ENCODE data around the gene CILP2.

The CILP2 gene

DNA sequence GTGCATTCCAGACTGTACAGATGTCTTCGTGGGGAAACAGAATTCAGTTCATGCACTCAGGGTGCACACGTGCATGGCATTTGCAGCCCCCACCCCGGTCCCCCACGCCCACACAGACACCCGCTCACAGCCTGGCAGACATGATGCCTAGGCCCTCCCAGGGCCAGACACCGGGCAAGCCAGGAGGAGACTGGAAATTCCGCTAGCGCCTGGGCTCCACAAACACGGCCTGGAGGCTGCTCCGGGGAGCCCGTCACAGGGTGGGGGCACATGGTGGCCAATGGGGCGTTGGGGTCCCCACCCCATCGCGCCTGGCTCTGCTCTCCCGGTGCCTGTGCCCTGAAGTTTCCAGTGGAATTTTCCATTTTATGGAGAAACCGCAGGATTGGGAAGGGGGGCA is 3.6 kb downstream of the CILP2 start:
- no peak for DNase-seq

DNA sequence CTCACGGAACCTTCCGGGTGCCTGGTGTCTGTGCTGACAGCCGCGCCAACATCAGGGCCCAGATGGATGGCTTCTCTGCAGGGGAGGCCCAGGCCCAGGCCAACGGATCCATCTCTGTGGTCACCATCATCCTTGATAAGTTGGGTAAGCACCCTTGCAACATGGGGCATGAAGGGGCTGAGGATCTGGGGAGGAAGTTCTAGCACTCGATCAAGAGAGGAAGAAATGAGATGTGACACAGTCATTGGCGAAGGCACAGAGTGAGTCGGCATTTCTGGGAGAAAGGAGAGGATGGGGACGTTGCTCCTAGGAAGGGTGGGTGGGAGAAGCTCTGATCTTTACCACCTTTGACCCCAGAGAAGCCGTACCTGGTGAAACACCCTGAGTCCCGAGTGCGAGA is 4.4 kb downstream of the CILP2 start:
- DNase-seq, result no peak

DNA sequence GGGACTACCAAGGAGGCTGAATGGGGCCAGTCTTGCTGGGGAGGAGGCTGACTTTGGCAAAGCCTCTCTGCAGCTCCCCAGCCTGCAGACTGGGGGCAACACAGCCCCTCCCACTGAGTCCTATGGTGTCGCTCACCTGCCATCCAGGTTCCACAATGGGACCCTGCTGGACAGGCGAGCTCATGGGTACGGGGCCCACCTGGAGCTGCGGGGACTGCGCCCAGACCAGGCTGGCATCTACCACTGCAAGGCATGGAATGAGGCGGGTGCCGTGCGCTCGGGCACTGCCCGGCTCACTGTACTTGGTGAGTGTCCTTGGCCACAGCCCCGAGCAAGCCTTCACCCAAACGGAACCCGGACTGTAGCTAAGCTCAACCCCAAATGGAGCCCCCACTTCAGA is 5.0 kb downstream of the CILP2 start:
- no peak for DNase-seq

GRCh38 chr19:19543640-19544039 is 5.6 kb downstream of the CILP2 start:
- DNase-seq, result no peak

DNA sequence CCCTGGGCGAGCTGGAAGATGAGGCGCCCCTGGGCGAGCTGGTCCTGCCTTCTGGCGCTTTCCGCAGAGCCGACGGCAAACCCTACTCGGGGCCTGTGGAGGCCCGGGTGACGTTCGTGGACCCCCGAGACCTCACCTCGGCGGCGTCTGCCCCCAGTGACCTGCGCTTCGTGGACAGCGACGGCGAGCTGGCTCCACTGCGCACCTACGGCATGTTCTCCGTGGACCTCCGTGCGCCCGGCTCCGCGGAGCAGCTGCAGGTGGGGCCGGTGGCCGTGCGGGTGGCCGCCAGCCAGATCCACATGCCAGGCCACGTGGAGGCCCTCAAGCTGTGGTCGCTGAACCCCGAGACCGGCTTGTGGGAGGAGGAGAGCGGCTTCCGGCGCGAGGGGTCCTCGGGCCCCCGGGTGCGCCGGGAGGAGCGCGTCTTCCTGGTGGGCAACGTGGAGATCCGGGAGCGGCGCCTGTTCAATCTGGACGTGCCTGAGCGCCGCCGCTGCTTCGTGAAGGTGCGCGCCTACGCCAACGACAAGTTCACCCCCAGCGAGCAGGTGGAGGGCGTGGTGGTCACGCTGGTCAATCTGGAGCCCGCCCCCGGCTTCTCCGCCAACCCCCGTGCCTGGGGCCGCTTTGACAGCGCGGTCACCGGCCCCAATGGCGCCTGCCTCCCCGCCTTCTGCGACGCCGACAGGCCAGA is 6.3 kb downstream of the CILP2 start:
- DNase-seq, result no peak

DNA sequence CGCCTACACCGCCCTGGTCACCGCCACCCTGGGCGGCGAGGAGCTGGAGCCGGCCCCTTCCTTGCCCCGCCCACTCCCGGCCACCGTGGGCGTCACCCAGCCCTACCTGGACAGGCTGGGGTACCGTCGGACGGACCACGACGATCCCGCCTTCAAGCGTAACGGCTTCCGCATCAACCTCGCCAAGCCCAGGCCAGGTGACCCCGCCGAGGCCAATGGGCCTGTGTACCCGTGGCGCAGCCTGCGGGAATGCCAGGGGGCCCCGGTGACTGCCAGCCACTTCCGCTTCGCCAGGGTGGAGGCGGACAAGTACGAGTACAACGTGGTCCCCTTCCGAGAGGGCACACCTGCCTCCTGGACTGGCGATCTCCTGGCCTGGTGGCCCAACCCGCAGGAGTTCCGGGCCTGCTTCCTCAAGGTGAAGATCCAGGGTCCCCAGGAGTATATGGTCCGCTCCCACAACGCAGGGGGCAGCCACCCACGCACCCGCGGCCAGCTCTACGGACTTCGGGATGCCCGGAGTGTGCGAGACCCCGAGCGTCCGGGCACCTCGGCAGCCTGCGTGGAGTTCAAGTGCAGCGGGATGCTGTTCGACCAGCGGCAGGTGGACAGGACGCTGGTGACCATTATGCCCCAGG is 7.0 kb downstream of the CILP2 start:
- no peak for DNase-seq

- DNase-seq, result no peak
Observed at GRCh38 chr19:19545707-19546106, 7.6 kb downstream of the CILP2 start.

DNA sequence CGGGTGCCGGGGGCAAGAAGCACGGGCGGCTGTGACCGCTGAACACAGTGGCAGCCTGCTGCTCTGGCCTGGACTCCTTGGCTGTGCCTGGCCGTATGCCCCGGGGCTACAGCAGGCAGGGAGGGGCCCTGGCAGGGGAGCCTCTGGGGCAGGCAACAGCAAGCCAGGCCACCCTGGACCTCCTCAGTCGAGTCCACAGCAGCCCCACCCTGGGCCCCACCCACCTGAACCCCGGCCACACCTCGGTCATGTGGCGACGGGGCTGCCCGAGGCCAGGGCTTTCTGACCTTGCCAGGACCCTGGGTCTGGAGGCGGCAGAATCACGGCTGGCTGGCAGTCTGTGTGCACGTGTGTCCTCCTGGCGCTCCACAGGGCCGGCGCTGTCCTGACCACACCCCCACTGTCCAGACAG is 8.7 kb downstream of the CILP2 start:
- DNase-seq, result peak in 1 of 56 donors; percentile 18

DNA sequence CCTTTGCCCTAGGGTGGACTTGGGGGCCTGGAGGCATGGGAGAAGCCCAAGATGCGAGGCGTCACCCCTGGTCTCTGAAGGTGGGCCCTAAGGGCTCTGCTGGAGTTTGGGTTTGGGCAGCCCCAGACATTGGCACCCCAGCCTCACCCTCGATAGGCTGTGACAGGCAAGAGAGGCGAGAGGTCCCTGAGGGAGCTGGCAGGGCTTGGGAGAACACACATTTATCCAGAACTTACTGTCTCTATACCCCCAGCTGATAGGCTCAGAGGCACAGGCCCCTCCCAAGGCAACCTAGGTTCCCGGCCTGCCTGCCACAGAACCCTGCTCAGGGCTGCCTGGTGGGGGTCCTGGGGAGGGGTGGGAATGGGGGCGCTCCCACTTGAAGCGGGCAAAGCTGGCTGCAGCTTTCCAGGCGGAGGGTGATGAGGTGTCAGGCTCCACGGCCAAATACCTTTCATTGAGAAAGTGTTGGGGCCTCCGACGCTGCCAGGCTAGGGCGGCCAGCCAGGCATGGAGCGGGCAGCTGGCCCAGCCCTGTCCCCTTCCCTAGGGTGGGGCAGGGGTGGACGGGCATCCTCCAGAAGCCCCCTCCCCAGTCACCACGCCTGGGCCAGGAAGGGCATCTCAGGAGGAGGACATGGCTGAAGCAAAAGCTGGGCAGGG is 9.7 kb downstream of the CILP2 start:
- DNase-seq, result no peak

DNA sequence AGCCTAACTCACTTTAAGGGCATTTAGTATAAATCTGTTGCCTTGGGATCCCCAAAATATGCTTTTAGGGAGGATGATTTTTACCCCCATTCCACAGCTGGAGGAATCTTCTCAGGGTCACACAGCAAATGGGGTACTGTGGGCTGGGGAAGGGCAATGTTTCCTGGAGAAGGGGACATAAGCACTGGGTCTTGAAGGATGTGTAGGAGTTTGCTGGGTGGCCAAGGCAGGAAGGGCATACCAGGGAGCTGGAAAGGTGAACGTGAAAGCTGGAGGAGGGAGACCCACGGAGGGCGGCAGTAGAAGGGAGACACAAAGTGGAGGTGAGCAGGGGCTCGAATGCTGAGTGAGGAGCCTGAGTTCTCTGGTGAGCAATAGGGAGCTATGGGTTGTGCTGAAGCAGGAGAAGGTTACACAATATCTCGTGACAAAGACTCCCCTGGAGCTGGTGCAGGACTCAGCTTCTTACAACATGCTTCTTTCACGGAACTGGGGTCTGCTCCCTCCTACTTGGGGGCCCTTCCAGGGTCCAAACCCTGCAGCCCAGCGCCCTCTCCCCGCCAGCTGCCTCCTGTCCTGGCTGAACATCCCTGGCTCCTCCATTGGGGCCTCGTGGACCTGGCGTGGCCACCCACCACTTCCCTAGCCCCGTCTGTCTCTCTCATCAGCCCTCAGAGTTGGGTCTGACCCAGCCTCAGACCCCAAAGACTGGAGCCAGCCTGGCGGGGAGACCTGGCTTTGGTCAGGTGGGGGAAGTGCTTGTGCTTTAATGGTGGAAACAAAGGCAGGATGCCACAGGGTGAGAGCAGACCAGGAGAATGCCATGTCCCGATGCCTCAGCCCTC is 11.1 kb downstream of the CILP2 start:
- no peak for DNase-seq

- DNase-seq, result no peak
Observed at GRCh38 chr19:19549804-19550464, 11.9 kb downstream of the CILP2 start.

DNA sequence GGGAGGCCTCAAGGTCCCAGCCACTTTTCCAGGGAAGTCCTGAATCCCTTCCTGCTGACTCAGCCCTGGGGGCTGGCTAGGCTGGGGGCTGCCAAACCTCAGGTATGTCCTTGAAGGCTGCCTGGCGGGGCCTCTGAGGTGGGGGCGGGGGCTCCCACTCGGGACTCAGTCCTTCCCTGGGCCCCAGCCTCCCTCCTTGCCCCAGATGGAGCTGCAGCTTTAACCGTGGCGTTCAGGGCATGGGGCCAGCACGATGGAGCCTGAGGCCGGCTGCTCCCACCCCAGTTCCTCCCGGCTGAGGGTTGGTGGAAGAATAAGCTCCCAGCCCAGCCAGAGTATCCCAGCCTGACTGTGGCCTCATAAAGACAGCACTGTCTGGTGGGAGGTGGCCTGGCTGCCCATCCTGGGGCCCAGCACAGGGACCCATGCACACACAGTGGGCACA is 12.4 kb downstream of the CILP2 start:
- no peak for DNase-seq

- no peak for DNase-seq
Observed at GRCh38 chr19:19550972-19551852, 13.1 kb downstream of the CILP2 start.

DNA sequence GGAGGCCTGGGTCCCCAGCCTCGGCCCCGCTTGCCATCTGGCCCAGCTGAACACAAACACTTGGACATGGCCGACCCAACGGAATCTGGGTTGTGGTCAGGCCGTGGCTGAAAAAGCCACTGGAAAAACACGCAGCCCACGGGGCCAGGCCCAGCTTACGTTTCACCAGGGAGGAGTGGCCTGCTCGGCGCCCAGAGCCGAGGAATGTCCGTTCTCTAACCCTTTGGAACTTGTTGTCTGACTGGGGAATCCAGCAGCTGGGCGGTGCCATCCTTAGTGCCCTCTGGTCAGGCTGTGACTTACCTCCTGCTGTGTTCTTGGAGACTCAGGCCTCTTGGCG is 13.8 kb downstream of the CILP2 start:
- no peak for DNase-seq

DNA sequence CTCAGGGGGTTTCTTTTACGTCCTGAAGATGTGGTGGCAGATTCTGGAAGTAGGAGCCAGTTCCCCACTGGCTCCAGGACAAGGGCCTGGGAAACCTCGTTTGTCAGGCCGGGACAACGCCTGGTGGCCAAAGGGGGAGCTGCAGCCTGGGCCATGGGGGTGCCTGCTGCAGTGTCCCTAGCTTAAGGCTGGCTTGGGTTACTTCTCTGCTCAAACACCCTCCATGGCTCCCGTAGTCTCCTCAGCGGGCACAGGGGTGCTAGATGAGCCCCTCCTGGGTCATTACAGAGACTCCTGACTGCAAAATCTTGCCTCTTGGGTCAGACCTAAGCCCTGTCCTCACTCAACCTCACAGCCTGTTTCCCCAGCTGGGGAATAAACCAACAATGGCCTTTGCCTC is 14.7 kb downstream of the CILP2 start:
- no peak for DNase-seq

DNA sequence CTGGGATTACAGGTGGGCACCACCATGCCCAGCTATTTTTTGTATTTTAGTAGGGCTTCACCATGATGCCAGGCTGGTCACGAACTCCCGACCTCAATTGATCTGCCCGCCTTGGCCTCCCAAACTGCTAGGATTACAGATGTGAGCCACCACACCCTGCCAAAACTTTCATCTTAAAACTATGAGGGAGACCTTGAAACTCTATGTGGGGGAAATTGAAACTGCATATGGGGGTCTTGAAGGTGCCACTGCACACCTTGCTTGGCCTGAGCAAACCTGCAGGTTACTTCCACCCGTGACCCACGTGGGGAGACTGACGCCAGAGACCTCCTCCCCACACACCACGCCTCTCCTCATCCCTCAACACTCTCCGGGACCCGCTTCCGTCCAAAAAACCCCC is 15.6 kb downstream of the CILP2 start:
- DNase-seq, result no peak

- peak in 5 of 56 donors; percentile 11 to 30 (median 20) for DNase-seq
Observed at GRCh38 chr19:19554074-19555023, 16.3 kb downstream of the CILP2 start.

- no peak for DNase-seq
Observed at GRCh38 chr19:19558055-19558454, 20.0 kb downstream of the CILP2 start.

GRCh38 chr19:19558636-19559035 is 20.6 kb downstream of the CILP2 start:
- DNase-seq, result no peak
